NOMO-1 treated with DMSO at 0.1 percent for 48 hours (cell line): ENCODE results near the gene CD164L2.
A peak's percentile ranks its signal among the peaks of the same experiment; 100 is the strongest.

ENCODE experiments used
- DNase-seq: peaks from one replicate; lab custom pipeline; 2025; ENCODE audit not compliant: unreplicated experiment; lab: John Stamatoyannopoulos, UW

The CD164L2 gene

DNA sequence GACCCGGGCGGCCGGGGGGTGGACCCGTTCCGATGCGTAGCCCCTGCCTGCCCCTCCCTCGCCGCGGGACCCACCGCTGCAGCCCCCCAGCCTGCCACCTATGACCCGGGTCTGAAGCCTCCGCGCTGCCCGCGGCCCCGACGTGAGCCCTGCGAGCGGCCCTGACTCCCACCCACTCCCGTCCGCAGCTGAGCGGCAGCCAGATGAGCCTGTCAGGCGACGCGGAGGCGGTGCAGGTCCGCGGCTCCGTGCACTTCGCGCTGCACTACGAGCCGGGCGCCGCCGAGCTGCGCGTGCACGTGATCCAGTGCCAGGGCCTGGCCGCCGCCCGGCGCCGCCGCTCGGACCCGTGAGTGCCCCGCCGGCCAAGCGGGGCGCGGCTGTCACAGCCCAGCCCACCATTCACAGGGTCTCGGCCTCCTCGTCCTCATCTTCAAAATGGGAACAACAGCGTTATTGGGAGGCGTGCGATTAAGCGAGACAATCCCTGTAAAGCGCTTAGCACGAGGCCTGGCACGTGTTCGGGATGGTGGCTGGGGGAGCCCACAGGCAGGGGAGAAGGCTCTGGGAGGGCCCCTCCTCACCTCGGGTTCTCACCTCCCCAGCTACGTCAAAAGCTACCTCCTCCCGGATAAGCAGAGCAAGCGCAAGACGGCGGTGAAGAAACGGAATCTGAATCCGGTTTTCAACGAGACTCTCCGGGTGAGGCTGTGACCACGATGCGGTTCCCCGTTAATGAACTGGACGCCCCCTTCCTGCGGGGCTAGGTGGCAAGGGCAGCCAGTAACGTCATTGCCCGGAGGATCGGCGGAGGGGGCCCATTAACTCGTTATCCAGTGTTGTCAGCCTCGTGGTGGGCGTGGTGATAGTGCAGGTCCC lies 33.1 kb downstream of the CD164L2 start:
- DNase-seq = no peak

DNA sequence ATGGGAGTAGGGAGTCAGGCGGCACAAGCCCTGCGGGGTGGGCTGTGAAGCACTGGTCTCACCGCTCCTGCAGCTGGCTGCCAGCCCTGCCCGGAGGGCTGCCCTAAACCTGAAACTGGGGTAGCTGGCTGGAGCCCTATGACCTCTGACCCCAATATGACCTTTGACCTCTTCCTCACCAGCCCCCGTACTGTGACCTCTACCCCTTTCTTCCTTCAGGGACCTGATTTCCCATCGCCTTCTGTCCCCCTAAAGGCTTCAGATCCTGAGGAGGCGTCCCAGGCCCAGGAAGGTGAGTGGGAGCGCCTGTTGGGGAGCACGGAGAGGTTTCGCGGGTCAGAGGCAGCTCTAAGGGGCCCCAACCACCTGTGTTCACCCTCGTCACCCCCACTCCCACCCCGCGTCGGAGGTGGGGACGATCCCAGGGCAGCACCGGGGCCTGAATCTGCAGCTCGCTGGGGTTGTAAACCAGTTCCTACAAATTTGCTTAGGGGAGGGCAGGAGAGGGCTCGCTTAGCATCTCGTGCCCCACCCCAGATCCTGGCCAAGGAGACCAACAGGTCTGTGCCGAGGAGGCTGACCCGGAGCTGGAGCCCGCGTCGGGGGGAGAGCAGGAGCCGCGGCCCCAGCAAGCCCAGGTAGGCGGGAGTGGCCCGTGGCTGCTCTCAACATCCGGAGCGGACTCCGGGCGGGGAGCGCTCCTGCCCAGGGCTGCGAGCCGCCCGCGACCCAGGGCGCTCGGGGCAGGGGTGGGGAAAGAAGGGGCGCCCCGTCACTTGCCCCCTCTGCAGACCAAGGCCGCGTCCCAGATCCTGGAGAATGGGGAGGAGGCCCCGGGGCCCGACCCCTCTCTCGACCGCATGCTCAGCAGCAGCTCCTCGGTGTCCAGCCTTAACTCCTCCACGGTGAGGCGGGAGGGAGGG lies 34.0 kb downstream of the CD164L2 start:
- DNase-seq = no peak

GRCh38 chr1:27346991-27347624 lies 36.0 kb downstream of the CD164L2 start:
- no peak for DNase-seq

DNA sequence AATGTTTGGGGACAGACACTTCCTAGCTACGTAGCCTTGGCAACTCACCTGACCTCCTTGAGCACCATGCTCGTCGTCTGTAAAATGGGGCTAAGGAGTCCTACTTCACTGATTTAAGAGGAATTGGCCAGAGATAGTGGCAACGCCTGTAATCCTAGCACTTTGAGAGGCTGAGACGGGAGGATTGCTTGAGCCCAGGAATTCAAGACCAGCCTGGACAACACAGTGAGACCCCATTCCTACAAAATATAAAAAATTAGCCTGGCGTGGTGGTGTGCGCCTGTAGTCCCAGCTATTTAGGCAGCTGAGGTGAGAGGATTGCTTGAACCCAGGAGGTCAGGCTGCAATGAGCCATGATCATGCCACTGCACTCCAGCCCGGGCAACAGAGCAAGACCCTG lies 36.8 kb downstream of the CD164L2 start:
- no peak for DNase-seq

DNA sequence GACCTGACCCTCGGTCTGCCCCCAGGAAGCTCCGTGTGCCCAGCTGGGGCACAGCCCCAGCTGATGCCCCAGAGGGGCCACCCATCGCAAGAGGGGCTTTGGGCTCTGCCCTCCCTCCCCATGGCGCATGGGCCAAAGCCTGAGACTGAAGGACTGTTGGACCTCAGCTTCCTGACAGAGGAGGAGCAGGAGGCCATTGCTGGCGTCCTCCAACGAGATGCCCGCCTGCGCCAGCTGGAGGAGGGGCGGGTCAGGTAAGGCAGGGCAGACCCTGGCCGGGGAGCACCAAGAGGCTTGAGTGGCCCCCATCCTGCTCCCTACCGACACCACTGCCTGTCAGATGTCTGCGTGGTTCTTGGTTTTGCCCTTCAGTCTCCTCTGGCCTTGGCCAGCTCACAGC lies 37.9 kb downstream of the CD164L2 start:
- DNase-seq = no peak

DNA sequence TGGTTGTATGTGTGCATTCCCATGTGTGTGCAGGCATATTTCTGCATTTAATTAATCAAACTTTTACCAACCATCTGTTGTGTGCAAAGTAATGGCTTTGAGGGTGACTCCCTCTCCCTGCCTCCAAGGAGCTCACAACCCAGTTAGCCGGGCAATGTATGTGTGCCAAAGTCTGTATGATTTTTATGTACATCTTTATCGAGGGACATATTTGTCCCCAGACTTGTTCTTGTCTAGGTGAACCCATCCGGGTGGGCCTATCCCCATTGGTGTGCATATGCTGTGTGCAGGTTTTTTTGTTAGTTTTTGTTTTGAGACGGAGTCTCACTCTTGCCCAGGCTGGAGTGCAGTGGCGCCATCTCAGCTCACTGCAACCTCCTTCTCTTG lies 39.5 kb downstream of the CD164L2 start:
- DNase-seq = no peak

- DNase-seq = peak; percentile 87
These were observed 40.1 kb downstream of the CD164L2 start for GRCh38 chr1:27342778-27343638.

- peak; percentile 13 for DNase-seq
These were observed 40.7 kb downstream of the CD164L2 start for GRCh38 chr1:27342391-27342777.

GRCh38 chr1:27341525-27342252 lies 41.4 kb downstream of the CD164L2 start, which contains the start of gene SYTL1:
Gene SYTL1 (plus strand): TSS chr1:27342022. CDS start chr1:27345335, 3,313 bp downstream.
- peak; percentile 84 for DNase-seq

DNA sequence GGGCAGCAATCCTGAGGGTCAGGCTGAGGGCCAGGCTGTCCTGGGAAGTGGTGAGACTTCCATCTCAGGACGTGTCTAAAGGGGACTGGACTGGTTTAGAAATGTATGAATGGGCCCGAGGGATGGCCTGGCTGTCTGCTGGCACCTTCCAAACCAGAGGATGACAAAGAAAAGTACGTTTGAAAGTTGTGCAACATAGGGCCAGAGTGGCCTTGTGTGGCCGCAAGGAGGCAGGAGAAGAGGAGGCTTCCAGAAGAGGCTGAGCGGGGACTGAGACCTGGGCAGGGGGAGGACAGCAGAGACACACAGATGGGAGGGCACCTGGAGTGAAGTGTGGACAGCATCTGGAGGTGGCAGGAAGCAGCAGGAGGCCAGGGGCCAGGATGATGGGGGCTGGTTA lies 43.9 kb downstream of the CD164L2 start:
- peak; percentile 18 for DNase-seq

- DNase-seq = no peak
These were observed 44.4 kb downstream of the CD164L2 start for GRCh38 chr1:27338751-27339150.

- DNase-seq = no peak
These were observed 46.4 kb downstream of the CD164L2 start for GRCh38 chr1:27336756-27337155.

DNA sequence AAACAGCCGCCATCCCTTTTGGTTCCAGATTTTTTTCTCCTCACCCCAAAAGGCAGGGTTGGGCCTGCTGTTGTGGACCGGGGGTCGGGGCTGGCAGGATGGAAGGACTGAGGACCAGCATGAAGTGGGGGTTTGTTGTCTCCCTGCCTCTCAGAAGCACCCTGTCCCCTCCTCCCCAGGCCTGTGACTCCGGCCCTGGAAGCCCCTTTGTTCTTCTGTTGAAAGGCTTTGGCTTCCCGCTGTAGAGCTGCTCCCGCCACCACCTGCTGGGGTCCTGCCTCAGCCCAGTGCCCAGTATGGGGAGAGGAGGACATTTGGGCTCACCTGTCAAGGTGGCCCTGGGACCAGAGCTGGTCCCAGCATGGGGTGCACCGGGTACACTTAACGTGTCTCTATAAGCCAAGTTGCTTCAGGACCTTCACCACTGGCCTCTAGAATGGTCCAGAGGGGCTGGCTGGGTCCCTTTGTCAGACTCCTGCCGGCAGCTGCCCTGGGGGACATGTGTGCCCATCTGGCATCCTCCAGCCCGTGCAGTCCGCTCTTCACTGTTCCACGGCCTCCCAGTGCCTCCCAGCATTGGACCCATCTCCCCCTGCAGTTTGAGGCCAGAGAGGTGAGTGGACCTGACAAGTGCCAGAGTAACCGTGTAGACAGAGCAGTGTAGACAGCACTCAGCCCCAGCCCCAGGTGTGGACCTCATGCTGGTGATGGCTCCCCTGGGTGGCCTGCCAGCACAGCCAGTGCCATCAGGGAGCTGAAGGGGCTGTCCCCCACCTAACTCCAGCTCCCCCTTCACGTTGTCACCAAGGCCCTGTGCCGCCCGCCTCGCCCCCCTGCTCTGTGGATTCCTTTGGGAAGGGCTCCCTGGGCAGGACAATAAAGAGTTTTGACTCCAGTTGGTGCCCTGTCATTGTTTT lies 47.4 kb downstream of the CD164L2 start:
- DNase-seq = no peak

- no peak for DNase-seq
These were observed 49.3 kb downstream of the CD164L2 start for GRCh38 chr1:27333717-27334279.

DNA sequence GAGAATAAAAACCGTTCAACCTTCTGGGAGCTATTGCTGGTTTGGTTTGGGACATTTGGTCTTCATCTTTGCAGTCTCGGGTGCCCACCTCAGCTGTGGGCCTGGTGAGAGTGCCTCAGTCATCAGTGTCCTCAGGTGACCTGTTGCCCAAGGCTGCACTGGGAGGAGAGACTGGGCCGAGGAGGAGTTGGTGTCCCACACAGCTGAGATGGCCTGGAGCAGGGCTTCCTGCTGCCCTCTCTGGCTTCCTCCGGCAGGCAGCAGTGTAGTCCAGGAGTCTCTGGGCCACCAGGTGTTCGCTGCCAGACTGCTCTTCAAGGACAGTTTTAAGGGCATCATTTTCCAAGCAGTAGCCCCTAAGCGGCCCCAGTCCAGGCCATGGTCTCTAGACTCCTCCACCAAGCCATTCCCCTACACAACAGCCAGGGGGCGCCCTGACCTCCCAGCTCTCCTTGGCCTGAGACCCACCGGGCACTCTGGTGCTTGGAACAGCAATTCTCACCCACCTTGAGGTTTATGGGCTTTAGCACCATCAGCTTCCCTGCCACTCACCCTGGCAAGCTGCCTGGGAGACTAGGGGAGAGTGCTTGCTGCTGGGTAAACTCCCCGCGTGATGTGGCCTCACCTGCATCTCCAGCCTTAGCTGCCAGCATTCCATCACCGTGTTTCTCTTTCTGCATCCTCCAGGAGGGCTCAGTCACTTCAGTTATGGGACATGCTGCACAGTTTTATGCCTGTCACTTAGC lies 50.4 kb downstream of the CD164L2 start:
- peak; percentile 32 for DNase-seq

DNA sequence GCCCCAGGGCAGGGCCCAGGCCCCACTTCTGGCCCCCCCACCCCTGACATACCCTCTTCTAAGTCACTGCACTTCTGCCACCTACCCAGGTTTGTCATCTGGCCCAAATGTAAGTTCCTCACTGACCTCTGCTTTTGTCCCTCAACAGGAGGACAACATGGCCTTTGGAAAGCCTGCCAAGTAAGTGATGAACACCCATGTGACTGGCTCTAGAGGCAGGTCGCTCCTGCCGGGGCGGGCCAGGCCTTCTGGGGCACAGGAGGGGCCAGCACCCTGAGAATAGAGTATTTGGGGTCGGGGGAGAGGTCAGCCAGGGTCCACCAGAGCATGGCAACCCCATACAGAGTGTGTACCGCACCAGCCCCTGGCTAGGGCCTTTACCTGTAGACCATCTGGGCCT lies 51.2 kb downstream of the CD164L2 start:
- no peak for DNase-seq

DNA sequence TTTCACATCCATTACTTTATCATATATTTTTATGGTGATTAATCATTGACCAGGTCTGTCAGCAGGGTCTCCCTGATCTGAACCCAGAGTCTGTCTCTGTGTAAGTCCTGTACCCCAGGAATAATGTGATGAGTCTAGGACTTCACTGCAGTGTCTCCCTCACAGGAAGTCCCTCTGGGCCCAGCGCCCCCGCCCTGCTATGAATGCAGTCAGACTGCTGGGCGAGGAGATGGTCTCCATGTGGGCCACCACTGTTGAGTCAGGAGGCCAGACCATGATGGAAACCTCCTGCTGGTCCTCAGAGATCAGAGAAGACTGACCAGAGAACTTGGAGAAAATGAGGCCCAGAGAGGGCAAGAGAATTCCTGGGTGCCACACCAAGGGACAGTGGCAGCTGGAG lies 51.7 kb downstream of the CD164L2 start:
- DNase-seq = no peak

GRCh38 chr1:27330786-27331185 lies 52.3 kb downstream of the CD164L2 start:
- DNase-seq = no peak
